Mesenchymal stem cell (in vitro differentiated cells and primary cell): ENCODE measurements around the gene ARHGAP24.
A peak's percentile ranks its signal among the peaks of the same experiment; 100 is the strongest.

ENCODE experiments used
- DNase-seq: peaks from one replicate; pipeline ENCODE4 v3.0.0-alpha.2; 2013
- H2AFZ ChIP-seq: one replicate; pipeline ENCODE4 v1.6.1; 2013; ENCODE audit warnings: low read depth, mild to moderate bottlenecking, control low read depth, inconsistent platforms, low read length, moderate library complexity
- H2AK5ac ChIP-seq: 2 replicates; pipeline ENCODE4 v1.6.1; 2013; ENCODE audit warnings: low read length, moderate library complexity, mild to moderate bottlenecking, inconsistent platforms; ENCODE audit not compliant: severe bottlenecking
- H2BK120ac ChIP-seq: one replicate; pipeline ENCODE4 v1.6.1; 2013; ENCODE audit warnings: low read depth, mild to moderate bottlenecking, inconsistent platforms, low read length, moderate library complexity
- H2BK12ac ChIP-seq, 2 experiments: one replicate each; pipeline ENCODE4 v1.6.1; 2013; ENCODE audit warnings: inconsistent platforms in 2 of 2, low read length in 2 of 2, mild to moderate bottlenecking in 2 of 2, moderate library complexity in 2 of 2, control low read depth in 1 of 2
- H2BK15ac ChIP-seq: one replicate; pipeline ENCODE4 v1.6.1; 2013; ENCODE audit warnings: mild to moderate bottlenecking, low read depth, inconsistent platforms; ENCODE audit not compliant: poor library complexity, severe bottlenecking
- H2BK5ac ChIP-seq: 2 replicates; pipeline ENCODE4 v1.6.1; 2013; ENCODE audit warnings: low read depth, mild to moderate bottlenecking, low read length, control low read depth, inconsistent platforms; ENCODE audit not compliant: poor library complexity, severe bottlenecking
- H3K14ac ChIP-seq, 2 experiments: one replicate each; pipeline ENCODE4 v1.6.1; 2013; ENCODE audit warnings: inconsistent platforms in 2 of 2, low read length in 2 of 2, control low read depth in 1 of 2, mild to moderate bottlenecking in 1 of 2, moderate library complexity in 1 of 2
- H3K18ac ChIP-seq, 2 experiments: one replicate each; pipeline ENCODE4 v1.6.1; 2013; ENCODE audit warnings: inconsistent platforms in 2 of 2, low read length in 2 of 2, control low read depth in 1 of 2, low read depth in 1 of 2, mild to moderate bottlenecking in 1 of 2
- H3K23ac ChIP-seq, 2 experiments: one replicate each; pipeline ENCODE4 v1.6.1; 2013; ENCODE audit warnings: inconsistent platforms in 2 of 2, low read length in 2 of 2, mild to moderate bottlenecking in 2 of 2, moderate library complexity in 2 of 2, control low read depth in 1 of 2
- H3K27ac ChIP-seq: 2 replicates; pipeline ENCODE4 v1.5.1; 2013; ENCODE audit warnings: mild to moderate bottlenecking, moderate library complexity, low read length, control low read depth, inconsistent platforms; ENCODE audit not compliant: poor library complexity, severe bottlenecking
- H3K27me3 ChIP-seq, 2 experiments: 2 replicates each; pipeline versions ENCODE4 v1.6.1 to v1.7.0; 2013; ENCODE audit warnings: low read length in 2 of 2, mild to moderate bottlenecking in 2 of 2, moderate library complexity in 2 of 2, control low read depth in 1 of 2, inconsistent platforms in 1 of 2; ENCODE audit not compliant: control insufficient read depth in 1 of 2, insufficient read depth in 1 of 2
- H3K36me3 ChIP-seq, 2 experiments: 2 replicates each; pipeline versions ENCODE4 v1.6.1 to v1.7.0; 2013; ENCODE audit warnings: low read length in 2 of 2, control low read depth in 1 of 2, inconsistent platforms in 1 of 2, low read depth in 1 of 2, mild to moderate bottlenecking in 1 of 2; ENCODE audit not compliant: insufficient read depth in 2 of 2, control insufficient read depth in 1 of 2
- H3K4ac ChIP-seq, 2 experiments: one replicate each; pipeline ENCODE4 v1.6.1; 2013; ENCODE audit warnings: inconsistent platforms in 2 of 2, low read length in 2 of 2, mild to moderate bottlenecking in 2 of 2, moderate library complexity in 2 of 2, control low read depth in 1 of 2, low read depth in 1 of 2
- H3K4me1 ChIP-seq: 2 replicates; pipeline ENCODE4 v1.6.1; 2013; ENCODE audit warnings: low read depth, low read length, control low read depth; ENCODE audit not compliant: control insufficient read depth, insufficient read depth
- H3K4me2 ChIP-seq: 2 replicates; pipeline ENCODE4 v1.6.1; 2013; ENCODE audit warnings: low read length, mild to moderate bottlenecking, inconsistent platforms; ENCODE audit not compliant: poor library complexity, severe bottlenecking
- H3K4me3 ChIP-seq, 2 experiments: 2 replicates each; pipeline versions ENCODE4 v1.5.1 to v1.7.0; 2013; ENCODE audit warnings: low read length in 2 of 2, mild to moderate bottlenecking in 2 of 2, control low read depth in 1 of 2, low read depth in 1 of 2; ENCODE audit not compliant: insufficient read depth in 1 of 2
- H3K79me1 ChIP-seq: replicated peaks from 2 replicates; pipeline ENCODE4 v1.6.1; 2013; ENCODE audit warnings: mild to moderate bottlenecking, control low read depth, low read length, inconsistent platforms; ENCODE audit not compliant: poor library complexity, severe bottlenecking
- H3K9ac ChIP-seq: 2 replicates; pipeline ENCODE4 v1.7.0; 2013; ENCODE audit warnings: mild to moderate bottlenecking, low read length, moderate library complexity
- H3K9me3 ChIP-seq: 2 replicates; pipeline ENCODE4 v1.7.0; 2013; ENCODE audit warnings: mild to moderate bottlenecking, low read length; ENCODE audit not compliant: control insufficient read depth
- H4K8ac ChIP-seq: one replicate; pipeline ENCODE4 v1.6.1; 2013; ENCODE audit warnings: inconsistent platforms, mild to moderate bottlenecking, low read length, moderate library complexity
- H4K91ac ChIP-seq: one replicate; pipeline ENCODE4 v1.6.1; 2013; ENCODE audit warnings: mild to moderate bottlenecking, low read length, inconsistent platforms
- whole genome bisulfite sequencing: methylation state at CpG from one replicate; pipeline ENCODE4 v1.1.7; 2013; ENCODE audit warnings: mixed read lengths; 5-methylcytosine and 5-hydroxymethylcytosine counted together

Gene ARHGAP24

DNA sequence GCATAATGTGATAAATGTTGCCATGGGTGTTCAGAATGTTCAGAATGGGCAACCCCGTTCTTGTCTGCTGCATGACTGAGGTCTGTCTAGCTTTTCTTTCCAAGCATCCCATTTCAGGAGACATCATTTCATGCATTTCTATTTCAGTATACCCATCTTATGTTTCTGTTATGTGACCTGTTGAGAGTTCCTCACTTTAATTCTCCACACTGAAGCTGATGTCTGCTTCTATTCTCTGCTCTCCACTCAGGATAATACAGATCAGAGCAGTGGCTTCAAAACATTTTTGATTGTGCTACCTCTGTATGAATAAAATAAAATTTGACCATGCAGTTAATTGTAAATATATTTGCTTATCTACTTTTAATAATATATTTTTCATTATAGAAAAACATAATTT, 398.6 kb downstream of the ARHGAP24 start:
- Histone ChIP-seq H3K14ac (peak overlapping the region in 1 of 2 experiments; percentile 46), H2BK12ac (no peak overlapping the region), H3K27me3 (no peaks in the 10 kb centered on the region), H2AK5ac (no peak overlapping the region), H3K79me1 (peaks cover 3% of the 10 kb centered on the region), H2BK120ac (no peak overlapping the region), H2AFZ (no peak overlapping the region), H3K18ac (no peak overlapping the region), H3K36me3 (peaks cover 0 to 4% of the 10 kb centered on the region in 2 experiments), H2BK5ac (no peak overlapping the region), H4K91ac (no peak overlapping the region), H3K9ac (no peak overlapping the region), H3K27ac (no peak overlapping the region), H3K9me3 (no peaks in the 10 kb centered on the region), H3K4ac (no peak overlapping the region), H4K8ac (no peak overlapping the region), H3K23ac (no peak overlapping the region), H3K4me1 (no peaks in the 10 kb centered on the region), H3K4me3 (no peak overlapping the region), H2BK15ac (no peak overlapping the region), H3K4me2 (no peak overlapping the region)
- DNase-seq: no peak
- WGBS: 86% methylated on average over 1 of the region's 1 CpG

DNA sequence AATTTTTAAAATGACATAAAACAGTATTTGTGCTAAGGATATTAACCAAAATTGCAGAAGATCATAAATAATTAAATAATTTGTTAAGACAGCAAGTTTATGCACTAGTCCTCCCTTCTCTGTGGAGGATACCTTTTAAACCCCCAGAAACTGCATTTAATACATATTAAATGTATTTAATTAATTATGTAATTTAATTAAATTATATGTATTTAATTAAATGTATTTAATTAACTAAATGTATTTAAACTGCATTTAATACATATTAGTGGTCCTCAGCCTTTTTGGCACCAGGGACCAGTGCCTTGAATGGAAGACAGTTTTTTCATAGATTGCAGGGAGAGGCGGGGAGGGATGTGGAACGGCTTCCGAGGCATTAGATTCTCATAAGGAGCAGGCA, 404.6 kb downstream of the ARHGAP24 start:
- no peak overlapping the region for H3K9ac ChIP-seq
- H3K4me1 ChIP-seq: no peaks in the 10 kb centered on the region
- peaks cover 4% of the 10 kb centered on the region for H3K79me1 ChIP-seq
- no peaks in the 10 kb centered on the region for H3K9me3 ChIP-seq
- H3K14ac ChIP-seq: no peak overlapping the region
- H2BK15ac ChIP-seq: no peak overlapping the region
- peaks cover 0 to 25% of the 10 kb centered on the region in 2 experiments for H3K36me3 ChIP-seq
- no peak overlapping the region for H3K4me2 ChIP-seq
- no peak overlapping the region for H2BK12ac ChIP-seq
- H2AK5ac ChIP-seq: no peak overlapping the region
- no peak overlapping the region for H2AFZ ChIP-seq
- H3K27me3 ChIP-seq: no peaks in the 10 kb centered on the region
- H4K91ac ChIP-seq: no peak overlapping the region
- 100% methylated on average over 3 of the region's 3 CpGs for WGBS
- no peak overlapping the region for H2BK5ac ChIP-seq
- no peak overlapping the region for H3K27ac ChIP-seq
- peak overlapping the region in 1 of 2 experiments; percentile 9 for H3K23ac ChIP-seq
- no peak overlapping the region for H3K4ac ChIP-seq
- H3K18ac ChIP-seq: no peak overlapping the region
- H2BK120ac ChIP-seq: no peak overlapping the region
- H3K4me3 ChIP-seq: no peak overlapping the region
- no peak for DNase-seq
- no peak overlapping the region for H4K8ac ChIP-seq

DNA sequence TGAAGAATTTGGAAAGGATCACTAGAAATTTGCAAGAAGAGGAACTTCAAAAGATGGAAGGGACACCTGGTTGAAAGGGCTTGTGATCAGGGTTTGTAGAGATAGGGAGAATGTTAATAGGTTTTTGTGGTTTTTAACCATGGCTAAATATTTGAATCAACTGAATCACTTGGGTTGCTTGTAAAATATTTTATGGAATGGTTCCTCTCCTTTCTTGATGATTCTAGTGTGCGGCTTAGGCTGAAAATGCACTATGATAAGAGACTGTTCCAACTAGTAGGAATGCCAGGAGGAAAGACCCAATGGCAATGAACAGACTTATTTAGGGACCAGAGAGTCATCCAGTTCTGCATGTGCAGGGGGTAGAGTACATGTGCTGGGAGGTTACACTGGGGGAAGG, 408.2 kb downstream of the ARHGAP24 start:
- Histone ChIP-seq H2BK12ac (no peak overlapping the region), H3K4ac (no peak overlapping the region), H3K36me3 (peaks cover 0 to 30% of the 10 kb centered on the region in 2 experiments), H4K91ac (no peak overlapping the region), H3K9ac (no peak overlapping the region), H3K79me1 (peaks cover 4% of the 10 kb centered on the region), H3K18ac (no peak overlapping the region), H4K8ac (no peak overlapping the region), H3K4me1 (no peaks in the 10 kb centered on the region), H3K23ac (no peak overlapping the region), H3K9me3 (no peaks in the 10 kb centered on the region), H2BK5ac (no peak overlapping the region), H2BK15ac (no peak overlapping the region), H3K4me3 (no peak overlapping the region), H3K27ac (no peak overlapping the region), H3K4me2 (no peak overlapping the region), H2BK120ac (no peak overlapping the region), H2AK5ac (no peak overlapping the region), H3K27me3 (no peaks in the 10 kb centered on the region), H3K14ac (no peak overlapping the region), H2AFZ (no peak overlapping the region)
- no peak for DNase-seq
- WGBS: 100% methylated on average over 1 of the region's 1 CpG

- Histone ChIP-seq H3K4ac (no peak overlapping the region), H3K9me3 (no peaks in the 10 kb centered on the region), H3K23ac (no peak overlapping the region)
Observed at GRCh38 chr4:85884251-85884650, 409.3 kb downstream of the ARHGAP24 start.

More at GRCh38 chr4:85884251-85884650, 409.3 kb downstream of the ARHGAP24 start:
- Histone ChIP-seq H3K4me3 (no peak overlapping the region), H4K8ac (no peak overlapping the region), H3K18ac (no peak overlapping the region), H3K4me2 (no peak overlapping the region), H3K14ac (no peak overlapping the region), H3K36me3 (peaks cover 0 to 26% of the 10 kb centered on the region in 2 experiments), H3K27ac (no peak overlapping the region), H2BK15ac (no peak overlapping the region), H2AFZ (no peak overlapping the region), H2AK5ac (peak overlapping the region; percentile 69), H3K4me1 (no peaks in the 10 kb centered on the region), H3K79me1 (peaks cover 6% of the 10 kb centered on the region), H3K27me3 (no peaks in the 10 kb centered on the region), H4K91ac (no peak overlapping the region), H3K9ac (no peak overlapping the region), H2BK120ac (no peak overlapping the region), H2BK5ac (no peak overlapping the region), H2BK12ac (no peak overlapping the region)
- DNase-seq: no peak
- WGBS: 0% methylated on average over 1 of the region's 2 CpGs
